Smooth muscle cell (in vitro differentiated cells): ENCODE measurements around the gene LCN12. TPM values are rescaled to one million over a fixed set of nuclear protein-coding genes. Genes with fewer than 3 reads are reported as not detected.

Source experiments
- polyA plus RNA-seq: library from polyadenylated mRNA; unstranded; fragments of >200 nt; fragmentation: Nextera tagmentation; extraction: Ambion mirVana; gene quantifications from 2 replicates; pipeline ENCODE4 v1.2.1, GENCODE V29; 2016
- total RNA-seq: library from RNA; depleted of rRNA; stranded (reverse); fragments of >200 nt; gene quantifications from 2 replicates; pipeline ENCODE4 v1.2.3, GENCODE V29; 2014

Gene LCN12
- total and polyA plus RNA-seq, 2 experiments from 2014 or later, result not detected

Other genes starting within 250 kb of the LCN12 start
Only the 30 nearest of the 33 such genes appear.
- not detected in 2 replicates for gene LCN10, start 209.3 kb upstream of the LCN12 start, total RNA-seq
- not detected in 2 replicates for gene LCN10, start 209.3 kb upstream of the LCN12 start, polyA plus RNA-seq
- not detected in 2 replicates for gene LCN6, start 203.7 kb upstream of the LCN12 start, total RNA-seq
- not detected in 2 replicates for gene LCN6, start 203.7 kb upstream of the LCN12 start, polyA plus RNA-seq
- gene LCN8, start 194.0 kb upstream of the LCN12 start, total RNA-seq, result not detected in 2 replicates
- gene LCN8, start 194.0 kb upstream of the LCN12 start, polyA plus RNA-seq, result not detected in 2 replicates
- not detected in 2 replicates for gene LCN15, start 187.8 kb upstream of the LCN12 start, total RNA-seq
- gene LCN15, start 187.8 kb upstream of the LCN12 start, polyA plus RNA-seq, result not detected in 2 replicates
- gene TMEM141, start 160.9 kb upstream of the LCN12 start, total RNA-seq, result 59.2 and 75.4 TPM in 2 replicates
- gene TMEM141, start 160.9 kb upstream of the LCN12 start, polyA plus RNA-seq, result 112 and 118 TPM in 2 replicates
- 1.2 and 2.0 TPM in 2 replicates for gene CCDC183, start 155.9 kb upstream of the LCN12 start, total RNA-seq
- 3.7 and 9.4 TPM in 2 replicates for gene CCDC183, start 155.9 kb upstream of the LCN12 start, polyA plus RNA-seq
- 41.5 and 54.3 TPM in 2 replicates for gene RABL6, start 144.3 kb upstream of the LCN12 start, total RNA-seq
- 81.6 and 97.2 TPM in 2 replicates for gene RABL6, start 144.3 kb upstream of the LCN12 start, polyA plus RNA-seq
- 1.2 and 1.8 TPM in 2 replicates for gene AJM1, start 109.8 kb upstream of the LCN12 start, total RNA-seq
- 2.9 and 3.7 TPM in 2 replicates for gene AJM1, start 109.8 kb upstream of the LCN12 start, polyA plus RNA-seq
- gene PHPT1, start 102.9 kb upstream of the LCN12 start, total RNA-seq, result 110 and 173 TPM in 2 replicates
- gene PHPT1, start 102.9 kb upstream of the LCN12 start, polyA plus RNA-seq, result 381 and 435 TPM in 2 replicates
- 3.8 TPM in 2 replicates for gene MAMDC4, start 99.9 kb upstream of the LCN12 start, total RNA-seq
- 7.5 and 8.0 TPM in 2 replicates for gene MAMDC4, start 99.9 kb upstream of the LCN12 start, polyA plus RNA-seq
- 304 and 306 TPM in 2 replicates for gene EDF1, start 86.0 kb upstream of the LCN12 start, total RNA-seq
- gene EDF1, start 86.0 kb upstream of the LCN12 start, polyA plus RNA-seq, result 492 and 548 TPM in 2 replicates
- gene TRAF2, start 65.8 kb upstream of the LCN12 start, total RNA-seq, result 6.2 and 7.0 TPM in 2 replicates
- 15.9 and 18.0 TPM in 2 replicates for gene TRAF2, start 65.8 kb upstream of the LCN12 start, polyA plus RNA-seq
- gene FBXW5, start 7.5 kb upstream of the LCN12 start, total RNA-seq, result 70.5 and 103 TPM in 2 replicates
- gene FBXW5, start 7.5 kb upstream of the LCN12 start, polyA plus RNA-seq, result 105 and 109 TPM in 2 replicates
- not detected in 2 replicates for gene C8G, start 7.0 kb upstream of the LCN12 start, total RNA-seq
- gene C8G, start 7.0 kb upstream of the LCN12 start, polyA plus RNA-seq, result 1.4 TPM in 1 of 2 replicates, not detected in the other
- 119 and 145 TPM in 2 replicates for gene PTGDS, start 25.2 kb downstream of the LCN12 start, total RNA-seq
- gene PTGDS, start 25.2 kb downstream of the LCN12 start, polyA plus RNA-seq, result 597 and 611 TPM in 2 replicates
- gene LCNL1, start 30.7 kb downstream of the LCN12 start, total RNA-seq, result 0.67 and 1.1 TPM in 2 replicates
- 0.85 and 0.89 TPM in 2 replicates for gene LCNL1, start 30.7 kb downstream of the LCN12 start, polyA plus RNA-seq
- gene PAXX, start 40.1 kb downstream of the LCN12 start, total RNA-seq, result 27.4 and 29.0 TPM in 2 replicates
- 61.4 and 62.0 TPM in 2 replicates for gene PAXX, start 40.1 kb downstream of the LCN12 start, polyA plus RNA-seq
- 15.2 and 36.8 TPM in 2 replicates for gene CLIC3, start 44.3 kb downstream of the LCN12 start, total RNA-seq
- 43.9 and 69.9 TPM in 2 replicates for gene CLIC3, start 44.3 kb downstream of the LCN12 start, polyA plus RNA-seq
- 15.9 and 23.0 TPM in 2 replicates for gene ABCA2, start 76.0 kb downstream of the LCN12 start, total RNA-seq
- gene ABCA2, start 76.0 kb downstream of the LCN12 start, polyA plus RNA-seq, result 26.2 and 29.0 TPM in 2 replicates
- gene FUT7, start 79.8 kb downstream of the LCN12 start, total RNA-seq, result not detected in 2 replicates
- gene FUT7, start 79.8 kb downstream of the LCN12 start, polyA plus RNA-seq, result 0.51 TPM in 1 of 2 replicates, not detected in the other
- gene NPDC1, start 93.9 kb downstream of the LCN12 start, total RNA-seq, result 5.9 and 9.9 TPM in 2 replicates
- 19.3 and 38.8 TPM in 2 replicates for gene NPDC1, start 93.9 kb downstream of the LCN12 start, polyA plus RNA-seq
- not detected in 2 replicates for gene ENTPD2, start 101.8 kb downstream of the LCN12 start, total RNA-seq
- gene ENTPD2, start 101.8 kb downstream of the LCN12 start, polyA plus RNA-seq, result 0.30 and 0.78 TPM in 2 replicates
- 1.9 and 2.1 TPM in 2 replicates for gene SAPCD2, start 118.3 kb downstream of the LCN12 start, total RNA-seq
- gene SAPCD2, start 118.3 kb downstream of the LCN12 start, polyA plus RNA-seq, result 3.9 and 5.0 TPM in 2 replicates
- 5.8 and 7.2 TPM in 2 replicates for gene UAP1L1, start 125.2 kb downstream of the LCN12 start, total RNA-seq
- 22.5 and 23.8 TPM in 2 replicates for gene UAP1L1, start 125.2 kb downstream of the LCN12 start, polyA plus RNA-seq
- 62.9 and 70.9 TPM in 2 replicates for gene MAN1B1, start 134.7 kb downstream of the LCN12 start, total RNA-seq
- gene MAN1B1, start 134.7 kb downstream of the LCN12 start, polyA plus RNA-seq, result 97.1 and 109 TPM in 2 replicates
- 50.6 and 51.4 TPM in 2 replicates for gene DPP7, start 162.5 kb downstream of the LCN12 start, total RNA-seq
- 170 and 171 TPM in 2 replicates for gene DPP7, start 162.5 kb downstream of the LCN12 start, polyA plus RNA-seq
- not detected in 2 replicates for gene GRIN1, start 186.9 kb downstream of the LCN12 start, total RNA-seq
- 0.44 TPM in 1 of 2 replicates, not detected in the other for gene GRIN1, start 186.9 kb downstream of the LCN12 start, polyA plus RNA-seq
- gene LRRC26, start 217.8 kb downstream of the LCN12 start, total RNA-seq, result not detected in 2 replicates
- not detected in 2 replicates for gene LRRC26, start 217.8 kb downstream of the LCN12 start, polyA plus RNA-seq
- gene TMEM210, start 219.8 kb downstream of the LCN12 start, total RNA-seq, result not detected in 2 replicates
- not detected in 2 replicates for gene TMEM210, start 219.8 kb downstream of the LCN12 start, polyA plus RNA-seq
- gene ANAPC2, start 236.3 kb downstream of the LCN12 start, total RNA-seq, result 12.6 and 16.3 TPM in 2 replicates
- 6.6 and 17.6 TPM in 2 replicates for gene ANAPC2, start 236.3 kb downstream of the LCN12 start, polyA plus RNA-seq